Measurements from ENCODE around the gene TSHB. TPM values are rescaled to one million over a fixed set of nuclear protein-coding genes. Genes with fewer than 3 reads are reported as not detected.

TSHB gene
- total RNA-seq, 1 donor = not detected

DNA sequence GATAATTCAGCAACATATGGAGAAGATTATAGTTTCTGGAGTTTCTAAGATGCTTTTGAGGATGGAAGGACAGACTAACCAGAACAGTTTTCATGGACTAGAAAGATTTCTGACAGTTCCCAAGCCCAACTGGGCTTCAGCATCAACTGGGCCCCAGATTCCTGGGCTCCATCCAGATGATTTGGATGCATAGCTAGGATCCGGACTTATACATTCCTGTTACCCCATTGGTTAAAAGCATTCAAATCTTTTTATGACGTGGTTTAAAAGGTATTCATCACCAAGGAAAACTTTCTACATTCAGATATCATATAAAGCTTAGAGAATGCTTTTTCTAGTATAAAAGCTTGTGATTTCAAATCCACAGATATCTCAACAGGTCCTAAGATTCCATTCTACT, 29.7 kb downstream of the TSHB start:
- no peak for DNase-seq (ENCODE audit: low read depth in 2 of 3, low spot score in 2 of 3)

- DNase-seq (ENCODE audit: low read depth in 2 of 3, low spot score in 2 of 3) = no peak
Measured at GRCh38 chr1:115060501-115060900, 30.9 kb downstream of the TSHB start.

DNA sequence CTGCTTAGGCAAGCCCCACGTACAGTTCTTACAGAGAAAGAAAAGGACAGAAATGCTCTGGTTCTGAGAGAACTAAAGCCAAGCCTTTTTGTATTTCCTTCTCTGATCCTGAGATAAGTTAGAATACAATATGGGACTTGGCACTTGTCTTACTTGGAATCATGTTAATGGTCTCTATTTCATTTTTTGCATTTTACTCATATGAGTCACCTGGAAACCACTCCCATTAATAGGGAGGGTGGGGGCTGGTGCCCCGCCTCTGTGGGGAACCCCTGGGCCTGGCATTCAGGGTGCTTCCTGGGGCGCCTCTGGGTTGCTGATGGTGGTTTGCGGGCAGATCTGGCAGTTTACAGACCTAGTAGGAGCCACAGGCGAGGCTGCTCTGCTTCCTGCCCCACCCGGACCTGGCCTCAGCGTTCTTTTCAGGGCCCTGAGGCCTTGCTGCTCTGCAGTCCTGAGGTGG, 32.9 kb downstream of the TSHB start:
- DNase-seq (ENCODE audit: low read depth in 2 of 3, low spot score in 2 of 3) = peak; percentile 83 to 98 (median 94)

DNA sequence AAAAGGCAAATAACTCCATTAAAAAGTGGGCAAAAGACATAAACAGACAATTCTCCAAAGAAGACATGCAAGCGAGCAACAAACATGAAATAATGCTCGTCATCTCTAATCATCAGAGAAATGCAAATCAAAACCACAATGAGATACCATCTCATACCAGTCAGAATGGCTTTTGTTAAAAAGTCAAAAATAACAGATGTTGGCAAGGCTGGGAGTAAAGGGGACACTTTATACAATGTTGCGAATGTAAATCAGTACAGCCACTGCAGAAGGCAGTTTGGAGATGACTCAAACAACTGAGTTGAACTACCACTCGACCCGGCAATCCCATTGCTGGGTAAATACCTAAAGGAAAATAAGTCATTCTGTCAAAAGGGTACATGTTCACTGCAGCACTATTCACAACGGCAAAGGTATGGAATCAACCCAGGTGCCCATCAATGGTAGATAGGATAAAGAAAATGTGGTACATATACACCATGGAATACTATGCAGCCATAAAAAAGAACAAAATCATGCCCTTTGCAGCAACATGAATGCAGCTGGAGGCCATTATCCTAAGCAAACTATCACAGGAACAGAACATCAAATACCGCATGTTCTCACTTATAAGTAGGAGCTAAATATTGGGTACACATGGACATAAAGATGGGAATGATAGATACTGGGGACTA, 33.7 kb downstream of the TSHB start:
- DNase-seq (ENCODE audit: low read depth in 2 of 3, low spot score in 2 of 3) = peak; percentile 39 to 84 (median 43)

DNA sequence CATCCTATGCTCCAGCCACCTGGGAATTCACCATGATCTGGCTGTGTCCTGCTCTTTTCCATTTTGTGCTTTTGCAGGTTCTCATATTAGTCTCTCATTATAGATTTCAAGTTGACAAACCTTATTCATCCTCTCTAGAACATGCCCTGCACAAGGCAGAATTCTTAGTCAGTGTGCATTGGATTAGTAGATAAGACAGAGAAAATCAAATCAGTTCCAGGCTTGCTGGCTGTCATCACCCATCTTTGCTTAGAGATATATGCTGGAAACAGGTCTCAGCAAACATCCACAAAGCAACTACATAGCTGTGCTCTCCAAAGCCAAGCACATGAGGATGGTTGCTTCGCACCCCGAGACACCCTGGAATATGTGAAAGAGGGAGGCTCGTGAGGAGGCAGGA, 34.8 kb downstream of the TSHB start:
- no peak for DNase-seq (ENCODE audit: low read depth in 2 of 3, low spot score in 2 of 3)

- no peak for DNase-seq (ENCODE audit: low read depth in 2 of 3, low spot score in 2 of 3)
Measured at GRCh38 chr1:115065021-115065420, 35.4 kb downstream of the TSHB start.

GRCh38 chr1:115067161-115067859, 37.7 kb downstream of the TSHB start:
- no peak for DNase-seq (ENCODE audit: low read depth in 2 of 3, low spot score in 2 of 3)

- peak in 2 of 3 donors; percentile 65 to 76 for DNase-seq (ENCODE audit: low read depth in 2 of 3, low spot score in 2 of 3)
Measured at GRCh38 chr1:115068826-115069585, 39.4 kb downstream of the TSHB start.

DNA sequence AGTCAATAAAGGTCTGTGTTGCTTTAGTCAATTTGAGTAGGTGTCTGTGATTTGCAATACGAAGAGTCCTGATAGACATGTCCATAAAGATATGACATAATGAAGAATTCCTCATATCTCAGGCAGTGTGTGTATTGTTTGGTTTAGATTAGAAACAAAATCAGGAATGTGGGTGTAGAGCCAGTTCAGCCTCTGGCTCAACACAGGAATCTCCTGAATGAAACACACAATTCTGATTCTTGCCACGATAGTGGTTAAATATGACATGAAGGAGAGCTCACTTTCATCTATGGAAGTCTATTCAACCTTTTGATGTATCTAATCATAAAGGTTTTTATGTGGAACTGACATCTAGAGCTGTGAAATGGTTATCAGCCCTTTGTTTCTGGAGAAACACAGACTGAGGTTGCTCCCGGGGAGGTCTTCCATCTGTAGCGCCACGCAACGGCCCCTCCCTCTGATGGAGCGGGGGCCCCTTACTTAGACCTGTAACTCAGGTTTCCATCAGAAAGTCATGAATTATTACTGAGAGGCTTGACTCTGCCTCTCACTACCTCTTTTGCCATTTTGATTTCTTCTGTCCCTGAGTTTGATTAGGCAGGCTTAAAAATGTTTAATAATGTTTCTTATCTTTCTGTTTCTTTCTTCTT, 40.2 kb downstream of the TSHB start:
- no peak for DNase-seq (ENCODE audit: low read depth in 2 of 3, low spot score in 2 of 3)

DNA sequence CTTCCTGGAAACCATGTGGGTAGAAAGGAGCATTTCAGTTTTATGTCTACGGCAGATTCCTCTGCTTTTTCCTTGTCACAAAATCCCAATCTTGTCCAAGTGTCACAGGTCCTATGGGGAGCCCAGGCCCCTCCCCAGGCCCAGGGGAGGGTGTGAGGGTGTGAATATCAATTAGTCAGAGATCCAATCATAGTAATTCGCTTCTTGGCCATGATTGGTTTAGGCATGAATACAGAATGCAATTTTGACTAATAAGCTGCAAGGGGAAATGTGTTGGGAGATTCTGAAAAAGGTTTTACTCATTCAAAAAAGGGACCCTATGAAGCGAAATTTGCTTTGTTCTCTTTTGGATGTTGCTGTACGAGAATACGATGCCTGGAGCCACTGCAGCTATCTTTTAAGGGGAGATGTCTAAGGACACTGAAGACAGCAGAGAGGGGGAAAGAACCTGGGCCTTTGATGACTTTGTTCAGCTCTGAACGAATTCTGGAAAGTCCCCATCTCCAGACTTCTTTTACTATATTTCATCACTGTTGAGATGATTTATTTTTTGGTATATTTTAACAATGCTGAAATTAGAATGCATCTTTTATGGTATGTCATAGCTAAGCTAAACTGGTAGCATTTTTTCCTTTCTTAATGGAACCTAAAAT, 41.5 kb downstream of the TSHB start:
- DNase-seq (ENCODE audit: low read depth in 2 of 3, low spot score in 2 of 3) = no peak

DNA sequence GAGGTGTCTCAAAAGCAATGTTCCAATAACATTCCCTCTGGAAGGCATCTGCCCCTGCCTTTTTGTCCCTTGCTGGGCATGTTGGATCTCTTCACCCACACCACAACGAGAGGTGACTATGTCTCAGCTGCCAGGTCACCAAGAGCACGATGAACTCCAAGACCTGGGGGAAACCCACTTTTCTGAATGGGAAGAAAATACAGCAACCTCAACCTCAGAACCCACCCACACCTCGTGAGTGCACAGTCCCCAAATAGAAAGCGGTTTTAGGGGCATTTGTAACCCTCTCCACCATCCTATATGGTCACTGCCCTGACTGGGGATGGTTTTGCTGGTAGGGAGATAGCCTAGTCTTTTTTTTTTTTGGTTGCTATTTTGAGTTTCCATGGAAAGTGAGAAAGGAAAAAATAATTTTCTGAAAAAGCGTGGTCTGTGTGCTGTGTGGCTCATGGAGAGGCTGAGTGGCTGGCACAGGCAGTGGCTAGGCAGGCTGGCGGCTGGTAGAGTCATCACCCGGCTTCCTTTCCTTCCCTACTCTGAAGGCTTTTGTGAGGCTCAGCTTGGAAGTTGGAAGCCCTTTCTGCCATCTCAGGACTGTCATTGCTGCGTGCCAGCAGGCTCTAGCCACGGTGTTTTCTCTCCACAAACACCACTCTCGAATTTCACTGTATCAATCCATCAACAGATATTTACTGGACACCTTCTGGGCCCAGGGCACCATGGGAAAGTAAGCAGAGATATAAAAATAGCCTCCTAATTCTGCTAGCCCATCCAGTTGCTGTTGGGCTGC, 43.9 kb downstream of the TSHB start:
- DNase-seq (ENCODE audit: low read depth in 2 of 3, low spot score in 2 of 3) = no peak

DNA sequence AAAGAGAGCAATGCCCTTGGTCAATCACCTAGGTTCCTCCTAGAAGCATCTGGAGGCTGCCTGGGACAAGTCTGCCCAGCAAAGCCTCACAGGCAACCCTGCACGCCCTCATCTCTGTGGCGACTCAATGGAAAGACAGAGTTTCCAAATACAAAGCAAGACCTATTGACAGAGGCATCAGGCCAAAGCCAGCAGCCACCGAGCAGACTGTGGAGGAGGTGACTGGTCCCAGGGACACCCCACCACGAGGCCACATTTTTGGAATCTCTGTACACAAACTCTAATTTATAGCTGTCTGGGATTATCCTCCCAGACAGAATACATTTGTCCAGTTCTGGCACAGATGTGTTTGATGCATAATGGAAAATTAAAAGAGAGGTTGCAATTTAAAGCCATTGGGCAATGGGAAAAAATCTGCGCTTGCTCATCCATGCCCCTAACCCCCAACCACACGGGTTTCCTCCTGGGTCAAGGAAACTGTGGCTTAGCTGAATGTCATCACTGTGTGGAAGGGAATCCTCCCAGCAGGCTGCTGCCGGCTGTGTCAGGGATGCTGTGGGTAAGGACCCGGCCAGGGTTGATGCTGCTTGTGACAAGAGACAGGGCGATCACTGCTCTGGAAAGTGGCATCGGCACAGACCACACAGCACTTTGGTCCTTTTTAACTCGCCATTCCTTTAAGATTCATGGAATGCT, 45.4 kb downstream of the TSHB start:
- no peak for DNase-seq (ENCODE audit: low read depth in 2 of 3, low spot score in 2 of 3)

DNA sequence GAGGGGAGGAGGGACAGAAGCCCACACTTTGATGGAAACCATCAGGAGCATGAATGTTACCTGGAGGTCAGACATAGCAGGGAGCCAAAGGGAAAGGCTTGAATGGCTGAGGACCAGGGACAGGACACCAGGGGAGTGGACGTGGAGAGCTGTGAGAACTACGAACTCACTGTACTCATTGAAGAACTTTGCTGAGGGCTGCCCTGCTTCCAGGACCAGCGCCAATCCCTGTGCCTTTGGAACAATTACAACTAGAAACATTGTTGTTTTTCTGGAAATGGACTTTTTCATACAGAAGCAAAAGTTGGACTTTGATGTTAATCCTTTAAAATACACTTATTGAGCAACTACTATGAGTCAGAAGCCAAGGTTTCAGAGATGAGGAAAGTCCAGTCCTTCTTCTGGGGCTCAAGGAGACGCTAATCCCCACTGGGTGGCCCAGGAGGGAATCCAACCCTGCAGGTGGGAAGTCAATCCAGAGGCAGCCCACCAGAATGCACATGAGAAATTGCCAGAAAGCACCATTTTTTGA, 46.8 kb downstream of the TSHB start:
- DNase-seq (ENCODE audit: low read depth in 2 of 3, low spot score in 2 of 3) = no peak

DNA sequence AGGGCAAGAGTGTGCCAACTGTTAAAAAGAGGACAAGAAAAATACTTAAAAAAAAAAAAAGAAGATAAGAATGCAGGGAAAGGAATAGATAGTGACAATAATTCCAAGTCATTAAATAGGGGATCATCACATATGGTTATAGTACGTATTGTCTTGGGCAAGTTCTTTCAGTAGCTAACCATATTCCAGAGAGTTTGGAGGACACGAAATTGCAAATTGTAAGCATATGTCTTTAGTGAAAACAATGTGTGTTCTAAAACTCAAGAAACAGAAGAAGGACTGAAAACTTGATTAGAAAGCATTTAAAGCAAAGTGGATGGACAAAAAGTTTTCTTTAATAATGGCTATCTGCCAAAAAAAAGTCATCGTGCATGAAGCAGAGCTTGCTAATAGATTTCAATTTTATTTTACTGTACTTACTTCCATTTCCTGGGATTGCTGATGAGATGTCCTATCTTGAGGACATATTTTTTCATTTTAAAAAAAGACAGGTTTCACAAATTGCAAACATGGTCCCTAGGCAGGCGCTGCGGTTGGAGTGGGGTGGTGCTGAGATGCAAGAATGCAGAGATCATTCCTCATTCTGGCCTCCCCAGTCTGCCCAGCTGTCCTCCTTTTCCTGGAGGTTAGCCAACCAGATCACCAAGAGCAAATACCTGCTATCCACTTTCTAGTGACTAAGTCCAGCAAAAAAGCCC, 47.8 kb downstream of the TSHB start:
- no peak for DNase-seq (ENCODE audit: low read depth in 2 of 3, low spot score in 2 of 3)

DNA sequence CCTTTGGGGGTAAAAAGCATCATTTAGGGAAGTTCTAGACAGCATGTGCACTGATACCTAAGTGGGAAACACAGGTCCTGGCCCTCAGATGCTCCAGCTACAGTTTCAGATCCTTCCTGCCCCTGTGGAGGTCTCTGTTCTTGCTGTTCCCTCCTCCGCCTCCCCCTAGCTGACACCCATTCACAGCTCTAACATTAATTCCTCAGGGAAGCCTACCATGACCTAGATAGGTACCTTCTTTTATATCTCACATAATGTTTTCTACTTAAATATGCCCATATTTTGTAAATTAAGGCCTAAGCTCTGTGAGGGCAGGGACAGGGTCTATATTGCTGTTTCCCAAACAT, 48.3 kb downstream of the TSHB start:
- DNase-seq (ENCODE audit: low read depth in 2 of 3, low spot score in 2 of 3) = no peak

GRCh38 chr1:115078708-115079107, 49.1 kb downstream of the TSHB start:
- no peak for DNase-seq (ENCODE audit: low read depth in 2 of 3, low spot score in 2 of 3)

DNA sequence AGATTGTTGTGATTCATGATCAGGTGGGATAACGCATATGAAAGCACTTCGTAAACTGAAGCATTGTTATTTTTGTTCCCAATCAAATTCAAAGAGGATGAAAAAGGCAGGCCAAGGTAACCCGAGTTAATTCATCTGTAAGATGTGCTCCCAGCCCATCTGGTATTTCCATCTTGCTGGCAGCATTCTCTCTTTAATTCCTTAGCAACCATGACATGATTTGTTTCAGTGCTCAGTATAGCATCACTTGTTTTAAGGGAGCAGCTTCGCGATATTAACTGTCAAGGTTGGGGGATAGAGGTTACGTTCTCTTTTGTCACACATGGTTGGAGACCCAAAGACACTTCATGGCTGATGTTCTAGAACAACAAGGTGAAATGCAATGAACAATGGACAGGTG, 53.3 kb downstream of the TSHB start:
- no peak for DNase-seq (ENCODE audit: low read depth in 2 of 3, low spot score in 2 of 3)

Data from hematopoietic multipotent progenitor cell (in vitro differentiated cells).